Transverse colon (tissue), 3 donors: ENCODE measurements around the gene MYH14.

Experiments used
- CTCF ChIP-seq, 5 experiments: fragments of 200-600 bp in 3 of 5; fragments of 450-650 bp in 2 of 5; sonication (generic) in 3 of 5; IDR thresholded peaks; 1 replicate in 2 of 5; 2 replicates in 3 of 5; pipeline ENCODE4 v1.5.1; 2016 to 2017; ENCODE audit warnings: antibody characterized with exemption in 5 of 5, inconsistent platforms in 3 of 5, mild to moderate bottlenecking in 2 of 5, moderate library complexity in 1 of 5
- POLR2A ChIP-seq: fragments of 450-650 bp; IDR thresholded peaks from one replicate; pipeline ENCODE4 v1.6.1; 2016; ENCODE audit warnings: antibody characterized with exemption, mild to moderate bottlenecking, moderate library complexity

GRCh38 chr19:50344661-50345318 lies 141.4 kb downstream of the MYH14 start:
- no peak for TF ChIP-seq CTCF (IDR thresholded peaks at IDR 0.05)
- peak; percentile 24 for TF ChIP-seq POLR2A
